Amniotic stem cell (primary cell): ENCODE results near the gene DPP4.

Source experiments
- DNase-seq: peaks from one replicate; lab custom pipeline; 2025; lab: John Stamatoyannopoulos, UW

The DPP4 gene

DNA sequence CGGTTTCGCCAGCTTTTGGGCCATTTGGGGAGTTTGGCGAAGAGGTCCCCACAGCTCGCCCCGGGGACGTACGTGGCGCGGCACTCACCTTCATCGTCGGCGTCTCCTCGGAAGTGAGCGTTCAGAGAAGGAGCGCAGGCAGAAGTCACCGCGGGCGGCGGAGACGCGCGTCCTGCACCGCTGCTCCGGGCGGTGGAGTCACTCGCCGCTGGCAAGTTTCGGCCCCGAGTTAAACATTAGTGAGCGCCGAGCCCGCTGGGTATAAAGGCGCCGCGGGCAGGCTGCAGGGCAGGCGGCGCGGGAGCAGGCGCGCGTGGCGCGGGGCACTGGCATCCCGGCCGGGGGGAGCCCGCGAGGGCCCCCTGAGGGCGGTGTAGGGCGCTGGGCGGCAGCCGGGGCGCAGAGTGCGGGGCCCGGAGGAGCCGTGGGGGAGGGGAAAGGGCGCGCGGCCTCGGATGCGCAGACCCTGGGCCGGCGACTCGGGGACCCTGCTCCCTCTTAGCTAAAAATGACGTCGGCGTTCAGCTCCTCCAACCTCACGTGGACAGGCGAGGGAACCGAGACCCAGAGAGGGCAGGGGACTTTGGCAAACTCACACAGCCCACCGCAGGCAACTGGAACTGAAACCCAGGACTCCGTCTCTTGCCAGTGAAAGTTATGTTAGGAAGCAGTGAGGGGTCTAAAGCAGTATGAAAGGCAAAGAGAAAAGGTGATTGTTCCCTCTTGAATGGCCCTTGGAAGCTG, at the start of gene DPP4:
Gene DPP4 (minus strand): TSS at position 328 of the 744 bp plus-strand sequence. CDS start 234 bp downstream, at position 94.
- DNase-seq = no peak

DNA sequence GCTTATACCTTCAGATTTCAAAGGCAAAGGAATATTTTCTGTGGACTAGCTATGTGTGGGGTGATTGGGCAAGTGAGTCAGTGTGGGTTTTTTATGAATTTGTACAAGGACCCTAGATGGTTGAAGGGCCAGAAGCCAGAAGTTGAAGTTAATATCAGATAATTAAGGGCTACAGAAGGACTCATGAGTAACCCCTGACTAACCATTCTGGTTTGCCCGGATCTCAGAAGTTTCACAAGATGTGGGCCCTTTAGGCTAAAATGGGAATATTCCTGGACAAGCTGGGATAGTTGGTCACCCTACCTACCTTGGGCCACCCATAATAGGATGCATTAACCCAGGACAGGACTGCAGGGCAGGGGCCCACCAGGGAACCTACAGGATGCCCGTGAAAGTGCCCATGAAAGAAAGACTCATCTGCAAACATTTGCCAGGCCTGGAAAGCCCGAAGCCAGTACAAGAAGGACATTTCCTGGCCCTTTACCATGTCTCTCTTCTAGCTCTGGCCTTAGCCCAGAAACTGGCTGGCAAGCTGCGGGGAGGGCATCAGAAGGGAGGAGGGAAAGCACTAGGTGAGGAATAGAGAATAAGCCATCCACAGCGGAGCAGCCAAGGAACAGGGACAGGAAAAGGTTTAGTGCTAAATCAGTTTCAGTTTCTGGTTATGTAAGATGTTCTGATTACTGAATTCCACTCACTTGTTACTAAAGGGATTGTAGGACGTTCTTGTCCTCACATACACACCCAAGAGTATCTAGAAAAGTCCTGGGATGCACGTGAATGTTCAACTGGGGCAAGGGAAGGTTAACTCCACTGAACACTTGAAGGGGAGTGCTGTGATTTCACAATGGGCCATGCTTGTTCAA, 44.4 kb upstream of the DPP4 start:
- no peak for DNase-seq

DNA sequence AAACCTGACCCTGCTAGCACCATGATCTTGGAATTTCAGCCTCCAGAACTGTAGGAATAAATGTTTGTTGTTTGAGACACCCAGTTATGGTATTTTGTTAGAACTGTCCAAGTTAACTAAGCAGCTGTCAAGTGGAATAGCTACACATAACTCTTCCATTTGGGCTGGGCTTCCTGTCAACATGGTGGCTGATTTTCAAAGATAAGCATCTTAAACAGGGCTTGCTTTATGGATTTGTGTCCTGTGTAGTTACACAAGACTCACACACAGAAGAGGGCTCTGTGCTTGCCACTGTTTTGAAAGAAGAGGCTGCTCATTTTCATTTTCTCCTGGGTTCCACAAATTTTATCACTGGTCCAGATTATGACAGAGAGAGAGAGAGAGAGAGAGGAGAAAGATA, 42.3 kb upstream of the DPP4 start:
- DNase-seq = no peak

DNA sequence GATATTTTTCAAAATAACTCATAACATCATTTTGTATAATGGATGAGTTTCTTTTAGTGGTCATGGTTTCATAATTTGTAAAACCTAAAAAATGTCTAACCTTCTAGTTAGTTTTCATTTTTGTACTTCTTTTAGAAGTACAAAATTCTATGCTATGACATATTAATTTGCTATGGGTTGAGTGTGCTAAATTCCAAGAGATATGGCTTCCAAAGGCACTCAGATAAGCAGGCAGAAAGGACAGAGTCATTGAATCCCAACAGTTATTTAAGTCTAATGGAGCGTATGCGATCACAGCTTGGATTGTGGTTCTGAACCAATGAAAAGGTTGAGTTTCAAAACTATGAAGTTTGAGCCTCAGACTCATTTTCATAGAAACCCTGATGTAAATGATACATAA, 41.1 kb upstream of the DPP4 start:
- no peak for DNase-seq

DNA sequence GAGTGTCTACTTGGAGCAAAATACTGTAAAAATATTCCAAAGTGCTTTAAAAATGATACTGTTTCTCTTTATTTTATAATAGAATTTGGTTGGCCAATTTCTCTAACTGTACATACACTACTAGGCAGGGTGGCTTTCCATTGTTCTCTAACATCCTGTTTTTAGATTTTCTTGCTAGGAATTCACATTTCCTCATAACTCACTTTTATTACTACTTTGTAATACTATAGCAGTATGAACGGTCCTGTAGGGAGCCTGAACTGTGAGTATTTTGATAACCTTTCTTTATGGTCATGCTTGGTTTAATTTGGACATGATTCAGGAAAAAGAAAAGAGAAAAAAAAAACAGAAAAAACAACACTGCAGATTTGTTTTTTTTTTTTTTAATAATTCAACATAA, 40.3 kb upstream of the DPP4 start:
- DNase-seq = no peak

DNA sequence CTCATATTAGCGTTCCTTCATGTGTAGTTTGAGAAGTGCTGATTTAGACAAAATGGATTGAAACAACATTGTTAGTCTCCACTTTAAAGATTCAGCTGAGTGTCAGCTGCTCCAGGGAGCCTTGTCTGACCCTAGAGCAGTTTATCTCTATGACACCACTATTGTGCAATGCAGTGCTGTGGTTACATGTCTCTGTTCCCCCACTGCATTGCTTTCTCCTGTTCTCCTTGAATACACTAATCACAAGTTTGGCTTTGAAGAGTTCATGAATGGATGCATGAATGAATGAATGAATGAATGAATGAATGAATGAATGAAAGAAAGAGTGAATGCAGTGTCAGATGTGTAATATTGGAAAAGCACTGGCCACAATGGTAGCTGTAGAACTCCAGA, 39.8 kb upstream of the DPP4 start:
- DNase-seq = no peak

DNA sequence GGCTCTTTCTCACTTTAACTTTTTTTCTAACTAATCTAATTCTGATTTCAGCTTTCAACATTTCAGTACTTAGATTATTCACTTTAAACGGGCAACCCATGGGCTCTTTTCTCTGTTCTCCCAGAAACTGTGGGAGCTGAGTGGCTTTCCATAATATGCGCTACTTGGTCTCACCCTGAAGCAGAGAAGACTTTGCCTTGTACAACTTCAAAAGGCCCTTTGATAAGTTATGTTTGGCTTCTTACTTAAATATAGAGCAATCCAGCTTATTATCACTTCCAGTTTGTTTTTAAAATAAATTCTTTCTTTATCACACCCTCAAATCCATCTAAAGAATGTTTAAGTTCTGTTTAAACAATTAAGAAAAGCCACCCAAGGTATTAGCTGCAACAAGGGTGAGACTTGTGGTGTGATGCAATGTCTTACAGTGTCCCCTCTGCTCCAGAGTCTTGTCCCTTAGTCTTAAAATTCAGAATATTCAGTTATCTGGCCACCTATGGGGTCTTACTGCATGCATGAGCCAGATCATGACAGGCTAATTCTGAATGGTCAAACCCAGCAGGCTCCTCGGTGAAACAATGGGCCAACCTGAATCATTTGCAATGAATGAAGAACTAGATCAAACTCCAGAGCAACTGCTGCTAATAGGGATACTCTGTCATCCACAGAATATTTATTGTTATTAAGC, 39.2 kb upstream of the DPP4 start:
- no peak for DNase-seq

DNA sequence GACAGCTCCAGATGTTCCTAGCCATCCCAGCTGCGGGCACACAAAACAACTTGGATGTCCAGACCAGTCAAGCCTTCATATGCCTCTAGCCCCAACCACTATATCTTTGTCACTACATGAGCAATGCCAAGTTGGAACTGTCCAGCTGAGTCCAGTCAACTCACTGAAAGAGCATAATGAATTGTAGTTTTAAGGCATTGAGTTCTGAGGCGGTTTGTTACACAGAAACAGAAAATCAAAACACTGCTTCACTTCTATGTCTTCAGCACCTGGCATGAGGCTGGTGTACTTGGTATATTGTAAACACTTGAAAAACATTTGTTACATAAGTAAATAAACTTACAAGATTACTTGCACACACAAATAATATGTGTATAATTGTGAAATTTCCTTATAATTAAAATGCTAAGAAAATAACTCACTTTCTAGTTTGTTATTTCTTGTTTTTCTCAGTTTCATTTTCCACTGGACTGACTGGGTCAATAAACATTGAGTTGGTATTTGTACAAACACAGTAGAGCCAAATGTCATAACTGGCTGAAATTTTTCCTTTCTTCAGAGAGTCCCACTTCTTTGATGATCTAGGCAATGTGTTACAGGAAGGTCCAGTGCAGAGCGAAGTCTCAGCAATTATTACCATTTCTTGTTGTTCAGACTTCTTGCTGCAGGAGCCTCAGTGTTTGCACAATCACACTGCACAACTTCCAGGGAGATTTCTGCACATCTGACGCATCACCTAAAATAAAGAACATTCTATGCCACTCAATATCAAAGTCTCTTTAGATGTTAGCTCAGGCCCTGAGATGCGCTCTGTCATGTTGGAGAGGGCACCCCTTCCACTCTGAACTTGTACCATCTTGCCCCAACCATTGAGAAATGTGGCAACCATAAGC, 38.2 kb upstream of the DPP4 start:
- DNase-seq = no peak

DNA sequence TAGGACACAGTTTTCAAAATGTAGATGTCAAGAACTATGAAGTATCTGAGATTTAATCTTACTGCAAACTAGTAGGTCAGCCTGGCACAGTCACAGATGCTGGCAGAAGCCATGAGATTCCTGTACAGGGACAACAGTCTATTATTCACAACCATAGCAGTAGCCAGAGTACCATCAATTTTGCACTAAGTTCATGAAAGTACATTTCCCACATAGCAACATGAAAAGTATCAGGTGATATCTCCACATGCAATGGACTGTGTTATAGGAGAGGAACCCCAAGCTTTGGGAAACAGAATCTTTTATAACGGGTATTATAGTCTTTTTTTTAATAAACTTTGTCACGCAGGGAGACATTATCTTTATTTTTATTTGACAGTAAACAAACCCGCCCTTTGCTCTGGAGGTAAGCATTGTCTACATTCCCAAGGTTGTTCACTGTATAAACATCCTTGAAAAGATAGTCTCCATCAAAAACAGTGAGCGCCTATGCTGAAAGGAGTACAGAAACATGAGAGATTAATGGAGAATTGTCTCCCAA, 33.4 kb upstream of the DPP4 start:
- DNase-seq = no peak

DNA sequence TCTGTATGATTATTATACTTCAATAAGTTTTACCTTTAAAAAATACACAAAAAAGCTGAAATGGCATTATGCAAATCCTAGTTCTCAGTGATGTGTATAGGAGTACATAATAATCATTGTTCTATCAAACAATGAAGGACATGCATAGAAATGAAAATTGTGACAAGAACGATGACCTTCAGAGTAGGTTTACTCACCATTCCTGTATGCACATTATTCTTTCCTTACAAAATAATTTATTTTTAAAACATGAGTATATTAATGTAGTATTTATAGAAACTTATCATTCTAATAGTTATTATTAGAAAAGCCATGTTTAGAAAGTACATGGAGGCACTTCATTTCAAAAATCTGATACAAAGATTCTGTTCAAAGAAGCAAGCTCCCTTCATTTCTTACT, 32.7 kb upstream of the DPP4 start:
- no peak for DNase-seq

DNA sequence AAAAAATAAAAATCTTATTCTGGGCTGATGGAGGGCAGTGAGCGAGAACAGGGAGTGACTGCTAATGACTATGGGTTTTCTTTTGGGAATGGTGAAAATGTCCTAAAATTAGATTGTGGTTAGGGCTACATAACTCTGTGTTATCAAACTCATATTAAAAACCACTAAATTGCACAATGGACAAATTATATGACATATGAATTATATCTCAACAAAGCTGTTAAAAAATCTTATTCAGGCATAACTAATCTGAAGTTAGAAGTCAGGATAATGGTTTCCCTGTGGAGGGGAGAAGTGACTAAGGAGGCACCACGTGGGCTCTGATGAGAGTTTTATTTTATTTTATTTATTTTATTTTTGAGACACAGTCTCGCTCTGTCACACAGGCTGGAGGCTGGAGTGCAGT, 32.1 kb upstream of the DPP4 start:
- DNase-seq = no peak

DNA sequence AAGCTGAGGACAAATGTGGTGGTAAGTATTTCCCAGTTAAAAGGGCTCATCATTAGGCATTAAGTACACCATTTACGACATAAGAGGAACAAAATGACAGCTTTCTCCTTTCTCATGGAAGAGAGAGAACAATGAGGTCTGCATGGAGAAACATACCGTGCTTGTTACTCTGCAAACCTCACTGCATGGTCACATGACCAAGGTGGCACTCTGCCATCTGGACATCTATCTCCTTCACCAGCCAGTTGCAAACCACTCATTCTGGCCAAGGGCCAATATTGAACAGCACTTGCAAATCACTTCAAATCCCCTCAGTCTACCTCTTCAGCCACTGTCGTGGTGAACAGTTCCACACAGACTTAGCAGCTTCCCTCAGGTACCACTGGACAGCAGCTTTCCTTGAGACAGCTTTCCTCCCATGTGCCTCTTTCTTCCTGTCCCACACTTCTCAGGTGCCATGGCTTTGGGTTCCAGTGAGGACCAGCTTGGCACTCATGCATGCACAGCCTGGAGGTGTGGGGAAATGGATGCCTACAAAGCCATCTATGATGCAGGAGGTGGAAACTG, 29.5 kb upstream of the DPP4 start:
- no peak for DNase-seq

DNA sequence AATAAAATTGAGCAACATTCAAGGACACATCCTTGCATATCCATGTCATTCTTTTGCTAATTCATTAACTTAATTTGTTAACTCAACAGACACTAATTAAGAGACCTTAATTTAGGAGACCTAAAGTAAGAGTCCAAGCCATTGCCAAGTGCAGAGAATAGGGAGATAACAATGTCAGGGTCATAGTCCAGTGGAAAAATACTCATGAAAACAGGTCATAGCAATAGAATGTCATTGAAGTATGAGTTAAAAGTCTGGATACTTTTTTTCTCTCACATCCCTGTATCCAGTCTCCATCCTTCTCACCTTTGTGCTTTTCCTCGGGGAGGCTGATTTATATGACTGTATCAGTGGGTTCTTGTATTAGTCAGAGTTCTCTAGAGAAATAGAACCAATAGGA, 26.6 kb upstream of the DPP4 start:
- no peak for DNase-seq

DNA sequence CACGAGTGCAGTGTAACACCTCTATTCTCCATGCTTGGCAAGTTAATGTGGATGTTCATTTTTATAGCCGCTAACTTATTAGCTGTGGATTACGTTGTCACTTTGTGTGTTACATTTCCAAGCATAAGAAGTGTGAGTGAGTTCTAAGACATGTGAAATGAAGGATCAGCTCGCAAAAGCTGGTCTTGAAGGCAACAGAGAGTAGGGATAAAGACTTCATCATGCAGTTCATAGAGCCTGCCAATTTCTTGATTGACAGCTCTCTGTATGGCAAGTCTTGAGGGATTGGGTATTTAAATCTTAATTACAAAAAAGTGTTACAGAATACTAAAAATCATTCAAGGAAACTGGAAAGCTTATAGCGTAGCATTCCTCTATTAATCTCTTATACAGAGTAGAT, 25.8 kb upstream of the DPP4 start:
- DNase-seq = no peak

DNA sequence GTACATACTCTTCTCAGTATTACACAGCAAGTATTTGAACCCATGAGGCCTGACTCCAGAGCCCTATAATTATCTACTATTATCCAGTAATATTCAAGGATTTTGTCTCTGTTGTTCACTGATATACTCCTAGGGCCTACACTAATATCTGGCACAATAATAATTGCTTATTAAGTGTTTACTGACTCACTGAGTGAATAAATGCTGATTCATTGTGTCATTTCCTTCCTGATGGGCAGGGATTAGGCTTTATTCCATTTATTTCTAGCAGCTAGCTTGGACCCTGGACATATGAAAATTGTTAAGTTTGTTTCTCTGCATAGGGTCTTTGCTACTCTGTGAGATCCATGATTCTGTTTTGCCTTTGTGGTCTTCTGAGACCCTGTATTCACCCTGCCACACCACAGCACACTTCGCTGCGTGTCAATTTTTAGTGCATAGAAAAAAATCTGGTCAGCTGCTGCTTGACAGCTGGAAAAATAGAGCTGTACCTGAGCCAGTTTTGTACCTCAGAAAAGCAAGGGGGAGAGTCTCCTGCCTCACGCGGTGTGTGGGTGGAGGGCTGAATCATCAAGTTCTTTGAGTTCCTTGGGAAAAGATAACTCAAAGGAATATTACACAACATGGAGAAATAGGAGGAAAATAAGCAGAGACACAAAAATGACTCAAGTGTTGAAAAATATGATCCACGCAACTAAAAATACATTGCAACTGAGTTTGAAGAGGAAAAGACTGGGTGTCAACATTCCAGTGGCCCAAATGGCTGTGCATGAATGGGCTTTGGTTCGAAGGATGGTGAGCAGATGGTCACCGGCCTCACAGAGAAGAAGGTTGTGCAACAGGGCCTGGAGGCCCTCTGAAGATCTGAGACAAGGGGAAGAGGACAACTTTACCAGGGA, 18.9 kb upstream of the DPP4 start:
- no peak for DNase-seq

DNA sequence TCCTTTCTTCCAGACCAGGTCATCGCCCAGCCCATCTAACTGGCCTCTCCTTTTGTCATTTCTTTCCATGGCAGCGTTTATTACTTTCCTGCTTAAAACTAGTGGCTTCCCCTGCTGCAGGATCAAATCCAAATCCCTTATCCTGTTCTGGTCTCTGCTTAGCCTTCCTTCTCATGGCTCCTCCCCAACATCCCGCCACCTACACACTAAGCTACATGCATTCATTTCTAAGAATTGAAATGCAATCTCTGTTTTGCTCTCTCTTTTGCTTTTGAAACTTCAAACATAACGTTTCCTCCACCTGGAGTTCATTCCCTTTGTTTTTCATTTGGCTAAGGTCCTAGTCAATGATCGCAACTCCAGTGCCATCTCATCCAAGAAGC, 18.0 kb upstream of the DPP4 start:
- no peak for DNase-seq

DNA sequence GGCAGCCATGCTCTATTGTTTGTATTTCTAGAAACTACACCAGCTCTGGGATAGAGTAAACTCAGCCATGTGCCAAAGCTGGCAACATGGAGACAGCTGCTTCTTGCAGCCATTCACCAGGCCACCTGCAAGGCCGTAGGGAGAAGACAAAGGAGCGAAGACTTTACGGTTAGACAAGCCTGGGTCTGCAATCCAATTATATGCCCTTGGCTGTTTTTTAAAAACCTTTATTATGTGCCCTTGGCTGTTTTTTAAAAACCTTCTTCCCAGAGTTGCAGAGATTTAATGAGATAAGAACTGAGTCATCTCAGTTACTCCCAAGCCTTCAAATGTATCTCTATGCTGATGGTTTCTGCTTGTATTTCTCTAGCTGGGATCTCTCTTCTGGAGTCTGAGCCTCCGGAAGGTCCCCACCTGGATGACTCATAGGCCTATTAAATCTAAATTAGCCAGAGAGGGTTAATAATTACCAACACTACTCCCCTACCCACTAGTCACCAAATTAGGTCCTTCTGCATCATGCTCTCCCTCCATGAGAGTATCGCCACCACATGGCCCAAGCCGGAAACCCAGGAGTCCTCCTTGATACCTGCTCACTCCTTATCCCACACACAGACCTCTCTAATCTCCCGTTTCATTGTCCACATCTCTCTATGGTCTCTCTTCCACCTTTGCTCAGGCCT, 17.5 kb upstream of the DPP4 start:
- no peak for DNase-seq

DNA sequence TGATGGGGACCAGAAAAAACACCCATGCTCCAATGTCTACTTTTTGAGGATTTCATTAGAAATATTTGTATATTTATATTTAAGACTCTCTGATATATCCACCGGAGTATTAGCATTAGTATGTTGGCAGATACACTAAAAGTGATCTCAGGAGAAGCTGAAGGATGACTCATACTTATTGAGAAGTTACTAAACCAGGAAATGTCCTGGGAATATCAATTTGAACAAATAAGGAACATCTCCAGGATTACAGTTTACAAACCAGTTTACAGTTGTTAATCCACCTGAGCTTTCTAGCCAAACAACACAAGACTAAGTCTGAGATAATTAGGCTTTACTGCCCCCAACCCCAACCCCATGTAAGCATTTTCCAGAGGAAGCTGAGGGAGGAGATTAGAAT, 16.1 kb upstream of the DPP4 start:
- no peak for DNase-seq

DNA sequence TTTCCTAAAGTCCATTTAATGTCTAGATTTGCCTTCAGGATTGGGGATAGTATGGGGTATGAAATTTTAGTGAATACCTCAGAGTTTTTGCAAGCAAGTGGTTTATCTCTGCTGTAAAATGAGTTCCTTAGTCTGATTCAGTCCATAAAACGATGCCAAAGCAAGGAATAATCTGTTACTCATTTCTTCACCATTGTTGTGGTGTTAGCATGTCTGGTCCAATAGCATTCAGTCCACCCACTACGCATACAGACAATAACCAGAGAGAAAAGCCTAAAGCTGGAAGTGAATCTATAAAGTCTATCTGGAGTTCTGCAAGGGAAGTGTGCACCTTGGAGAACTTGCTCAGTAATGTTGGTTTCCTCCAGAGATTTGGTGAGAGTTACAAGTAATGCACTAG, 12.9 kb upstream of the DPP4 start:
- DNase-seq = no peak
